SU-DHL-6 (cell line): Measurements from ENCODE around the gene CAMK1D.

Experiments
- H2AFZ ChIP-seq: fragments of 200-600 bp; sonication (generic); 2 replicates; pipeline ENCODE4 v1.6.1; 2014; ENCODE audit warnings: low read depth, mild to moderate bottlenecking, moderate library complexity, mixed read lengths, antibody characterized with exemption, low read length; ENCODE audit not compliant: severe bottlenecking
- H3F3A ChIP-seq: fragments of 200-600 bp; shearing (Covaris generic); 2 replicates; pipeline ENCODE4 v1.6.0; 2016; ENCODE audit warnings: antibody characterized with exemption, mild to moderate bottlenecking; ENCODE audit not compliant: insufficient read depth
- H3K27ac ChIP-seq: fragments of 200-600 bp; sonication (generic); 2 replicates; pipeline ENCODE4 v1.5.1; 2016; ENCODE audit warnings: low read depth, mild to moderate bottlenecking, low read length, moderate library complexity, mixed read lengths
- H3K27me3 ChIP-seq: fragments of 200-600 bp; sonication (generic), shearing (Covaris generic); 2 replicates; pipeline ENCODE4 v1.6.0; 2014; ENCODE audit warnings: mild to moderate bottlenecking, low read length
- H3K36me3 ChIP-seq: fragments of 200-600 bp; sonication (generic); 2 replicates; pipeline ENCODE4 v1.6.1; 2014; ENCODE audit warnings: mild to moderate bottlenecking, low read length, mixed read lengths
- H3K4me2 ChIP-seq: fragments of 300-600, 200-600 bp; shearing (Covaris generic), sonication (generic); 2 replicates; pipeline ENCODE4 v1.6.0; 2014; ENCODE audit warnings: low read length, low read depth, mild to moderate bottlenecking; ENCODE audit not compliant: poor library complexity, severe bottlenecking
- H3K4me3 ChIP-seq: fragments of 200-600 bp; sonication (generic); 2 replicates; pipeline ENCODE4 v1.5.1; 2014; ENCODE audit warnings: antibody characterized with exemption, low read length, mild to moderate bottlenecking, mixed read lengths; ENCODE audit not compliant: insufficient read depth, poor library complexity, severe bottlenecking
- H3K79me2 ChIP-seq: fragments of 200-600 bp; sonication (generic); 2 replicates; pipeline ENCODE4 v1.6.1; 2014; ENCODE audit warnings: mild to moderate bottlenecking, low read length, moderate library complexity; ENCODE audit not compliant: insufficient read depth
- H3K9ac ChIP-seq: fragments of 200-600 bp; sonication (generic); 2 replicates; pipeline ENCODE4 v1.7.0; 2014; ENCODE audit warnings: mild to moderate bottlenecking, low read length
- H3K9me2 ChIP-seq: fragments of 200-600 bp; sonication (generic); replicated peaks from 2 replicates; pipeline ENCODE4 v1.6.1; 2014; ENCODE audit warnings: low read length; ENCODE audit not compliant: insufficient read depth
- H3K9me3 ChIP-seq: fragments of 200-600 bp; sonication (generic); 2 replicates; pipeline ENCODE4 v1.6.1; 2014; ENCODE audit warnings: low read length, mixed read lengths; ENCODE audit not compliant: insufficient read depth
- H4K20me1 ChIP-seq: fragments of 200-600 bp; sonication (generic); 2 replicates; pipeline ENCODE4 v1.6.1; 2014; ENCODE audit warnings: low read depth, mild to moderate bottlenecking, antibody characterized with exemption, low read length, moderate library complexity, mixed read lengths
- CTCF ChIP-seq: fragments of 200-600 bp; sonication (generic); IDR thresholded peaks from one replicate; pipeline ENCODE4 v1.5.1; 2017; ENCODE audit warnings: antibody characterized with exemption, mild to moderate bottlenecking, low read length, moderate library complexity; ENCODE audit not compliant: insufficient read depth, poor library complexity, severe bottlenecking
- EZH2phosphoT487 ChIP-seq: fragments of 200-600 bp; sonication (generic), shearing (Covaris generic); conservative IDR thresholded peaks from 2 replicates; pipeline ENCODE4 v1.6.1; 2018; ENCODE audit warnings: mild to moderate bottlenecking, antibody characterized with exemption, low read length, moderate library complexity, mixed read lengths

The CAMK1D gene

GRCh38 chr10:12388671-12389070 is 39.3 kb downstream of the CAMK1D start:
- H3K4me2 ChIP-seq, result no peak overlapping the region
- no peak for TF ChIP-seq CTCF
- TF ChIP-seq EZH2phosphoT487, result no peak
- no peaks in the 10 kb centered on the region for H3K9me2 ChIP-seq
- H3K27ac ChIP-seq, result peak overlapping the region; percentile 14; the same call in 1 of the 2 replicates
- H3K4me3 ChIP-seq, result no peak overlapping the region
- 0 out of 2 replicates have a peak, but pooled peaks cover 7% of the 10 kb centered on the region for H3K36me3 ChIP-seq
- H3K9me3 ChIP-seq, result peaks cover 9% of the 10 kb centered on the region; the same call in 1 of the 2 replicates
- H2AFZ ChIP-seq, result no peak overlapping the region
- H4K20me1 ChIP-seq, result no peaks in the 10 kb centered on the region; the same call in 1 of the 2 replicates
- peaks cover 98% of the 10 kb centered on the region for H3K79me2 ChIP-seq
- H3F3A ChIP-seq, result peaks cover 5% of the 10 kb centered on the region; the same call in 1 of the 2 replicates
- no peaks in the 10 kb centered on the region for H3K27me3 ChIP-seq
- no peak overlapping the region for H3K9ac ChIP-seq

- H3K4me2 ChIP-seq, result peak overlapping the region; percentile 29
- no peaks in the 10 kb centered on the region for H3K9me2 ChIP-seq
- H4K20me1 ChIP-seq, result no peaks in the 10 kb centered on the region; the same call in 1 of the 2 replicates
- no peak overlapping the region for H2AFZ ChIP-seq
- H3K79me2 ChIP-seq, result peaks cover 98% of the 10 kb centered on the region
- H3K27ac ChIP-seq, result peak overlapping the region; percentile 14; the same call in 1 of the 2 replicates
- TF ChIP-seq CTCF, result no peak
- no peak for TF ChIP-seq EZH2phosphoT487
- H3K27me3 ChIP-seq, result no peaks in the 10 kb centered on the region
- H3K4me3 ChIP-seq, result no peak overlapping the region
- H3F3A ChIP-seq, result peaks cover 5% of the 10 kb centered on the region; the same call in 1 of the 2 replicates
- H3K36me3 ChIP-seq, result 0 out of 2 replicates have a peak, but pooled peaks cover 5% of the 10 kb centered on the region
- peaks cover 8% of the 10 kb centered on the region; the same call in 1 of the 2 replicates for H3K9me3 ChIP-seq
- peak overlapping the region; percentile 23; the same call in 1 of the 2 replicates for H3K9ac ChIP-seq
Observed at GRCh38 chr10:12389154-12389734, 39.9 kb downstream of the CAMK1D start.

GRCh38 chr10:12390733-12391132 is 41.4 kb downstream of the CAMK1D start:
- no peaks in the 10 kb centered on the region for H3K9me2 ChIP-seq
- no peaks in the 10 kb centered on the region for H3K27me3 ChIP-seq
- no peaks in the 10 kb centered on the region; the same call in 1 of the 2 replicates for H3F3A ChIP-seq
- TF ChIP-seq CTCF (no peak), EZH2phosphoT487 (no peak)
- no peak overlapping the region for H3K9ac ChIP-seq
- H3K9me3 ChIP-seq, result no peaks in the 10 kb centered on the region
- peaks cover 97% of the 10 kb centered on the region for H3K79me2 ChIP-seq
- no peak overlapping the region for H3K27ac ChIP-seq
- no peak overlapping the region for H3K4me3 ChIP-seq
- no peak overlapping the region for H2AFZ ChIP-seq
- H4K20me1 ChIP-seq, result no peaks in the 10 kb centered on the region; the same call in 1 of the 2 replicates
- no peak overlapping the region for H3K4me2 ChIP-seq
- no peaks in the 10 kb centered on the region for H3K36me3 ChIP-seq
